ENCODE results near the gene ZC3H7A. TPM values are rescaled to one million over a fixed set of nuclear protein-coding genes. Genes with fewer than 3 reads are reported as not detected.
A peak's percentile ranks its signal among the peaks of the same experiment; 100 is the strongest.

ZC3H7A gene
- total and polyA plus RNA-seq, 9 of the 15 experiments (the other 6 are each of a cell fraction or from before 2014, with no cell fraction given), result 19.8 to 49.1 (median 28.2) TPM

- peak; percentile 57 for TF ChIP-seq MGA (IDR thresholded peaks at IDR 0.05)
- no peak for TF ChIP-seq FOXA1 (IDR thresholded peaks at IDR 0.05; ENCODE audit: borderline replicate concordance)
- TF ChIP-seq TRIM24 (IDR thresholded peaks at IDR 0.05), result no peak
- peak; percentile 68; the same call in 1 of the 2 replicates for TF ChIP-seq CHCHD3 (CRISPR knock-in tag; IDR thresholded peaks at IDR 0.05)
- no peak for TF ChIP-seq ZC3H11A (IDR thresholded peaks at IDR 0.05; ENCODE audit: low read depth, low read length)
- peak; percentile 2; the same call in 1 of the 2 replicates for TF ChIP-seq ERF (CRISPR knock-in tag; IDR thresholded peaks at IDR 0.05)
- TF ChIP-seq, protein P1, sequence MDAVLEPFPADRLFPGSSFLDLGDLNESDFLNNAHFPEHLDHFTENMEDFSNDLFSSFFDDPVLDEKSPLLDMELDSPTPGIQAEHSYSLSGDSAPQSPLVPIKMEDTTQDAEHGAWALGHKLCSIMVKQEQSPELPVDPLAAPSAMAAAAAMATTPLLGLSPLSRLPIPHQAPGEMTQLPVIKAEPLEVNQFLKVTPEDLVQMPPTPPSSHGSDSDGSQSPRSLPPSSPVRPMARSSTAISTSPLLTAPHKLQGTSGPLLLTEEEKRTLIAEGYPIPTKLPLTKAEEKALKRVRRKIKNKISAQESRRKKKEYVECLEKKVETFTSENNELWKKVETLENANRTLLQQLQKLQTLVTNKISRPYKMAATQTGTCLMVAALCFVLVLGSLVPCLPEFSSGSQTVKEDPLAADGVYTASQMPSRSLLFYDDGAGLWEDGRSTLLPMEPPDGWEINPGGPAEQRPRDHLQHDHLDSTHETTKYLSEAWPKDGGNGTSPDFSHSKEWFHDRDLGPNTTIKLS (IDR thresholded peaks at IDR 0.05; ENCODE audit: borderline replicate concordance, low read depth), result peak; percentile 97
- peak; percentile 43; the same call in 1 of the 2 replicates for TF ChIP-seq NCOA1 (IDR thresholded peaks at IDR 0.05; ENCODE audit: low read depth)
- TF ChIP-seq SAFB2 (IDR thresholded peaks at IDR 0.05; ENCODE audit: borderline replicate concordance, low read depth, low read length, severe bottlenecking), result no peak
These were observed at the start of gene ZC3H7A (continued) for GRCh38 chr16:11797166-11797956.
